ENCODE results near the gene CEP170B. TPM values are rescaled to one million over a fixed set of nuclear protein-coding genes. Genes with fewer than 3 reads are reported as not detected.

The CEP170B gene
- total and polyA plus RNA-seq, 2 donors (not counting 1 experiment from before 2014, with no cell fraction given): 4.0 to 13.9 TPM

DNA sequence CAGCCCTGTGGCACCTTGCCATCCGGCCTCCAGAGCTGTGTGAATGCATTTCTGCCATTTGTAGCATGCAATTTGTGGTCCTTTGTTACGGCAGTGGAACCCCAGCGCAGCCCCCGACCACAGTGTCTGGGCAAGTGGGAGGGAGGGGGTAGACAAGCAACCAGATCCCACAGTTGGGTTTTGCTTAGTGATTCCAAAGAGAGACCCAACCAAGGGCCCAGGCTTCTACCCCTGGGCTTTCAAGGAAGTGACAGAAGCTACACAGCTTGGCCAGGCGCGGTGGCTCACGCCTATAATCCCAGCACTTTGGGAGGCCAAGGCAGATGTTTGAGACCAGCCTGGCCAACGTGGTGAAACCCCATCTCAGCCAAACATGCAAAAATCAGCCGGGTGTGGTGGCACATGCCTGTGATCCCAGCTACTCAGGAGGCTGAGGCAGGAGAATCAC, 46.3 kb upstream of the CEP170B start:
- Histone ChIP-seq H3K4me3 (replicated peaks in 1 of 4; ENCODE audit: control extremely low read depth in 1 of 4, insufficient read depth in 1 of 4, low read depth in 3 of 4, low read length in 4 of 4) (no peak overlapping the region), H2AFZ (ENCODE audit: low read length) (no peak overlapping the region), H3K9me3 (ENCODE audit: control insufficient read depth, insufficient read depth, low read depth, low read length) (no peaks in the 10 kb centered on the region), H3K9ac (ENCODE audit: insufficient read depth, low read length) (no peak overlapping the region), H3K27ac (ENCODE audit: insufficient read depth, low read length) (no peak overlapping the region), H3K36me3 (ENCODE audit: control insufficient read depth, insufficient read depth, low read length) (no peaks in the 10 kb centered on the region), H3K79me2 (ENCODE audit: control insufficient read depth, insufficient read depth, low read length) (peaks cover 5% of the 10 kb centered on the region), H3K27me3 (ENCODE audit: control insufficient read depth, insufficient read depth, low read length) (no peaks in the 10 kb centered on the region), H3K4me2 (ENCODE audit: extremely low read depth, insufficient read depth, low read length) (no peak overlapping the region), H3K4me1 (ENCODE audit: control insufficient read depth, extremely low read depth, insufficient read depth, low read length) (peaks cover 4% of the 10 kb centered on the region), H4K20me1 (ENCODE audit: control insufficient read depth, extremely low read depth, insufficient read depth, low read length) (no peaks in the 10 kb centered on the region)
- no peak for DNase-seq (ENCODE audit: low read depth in 2 of 2)
- TF ChIP-seq EZH2 (IDR thresholded peaks at IDR 0.05; ENCODE audit: low read length, missing control alignments) (no peak), CTCF (conservative IDR thresholded peaks at IDR 0.05 in 1 of 2, IDR thresholded peaks at IDR 0.05 in 1 of 2; ENCODE audit: low read depth in 1 of 2, low read length in 2 of 2) (no peak)

DNA sequence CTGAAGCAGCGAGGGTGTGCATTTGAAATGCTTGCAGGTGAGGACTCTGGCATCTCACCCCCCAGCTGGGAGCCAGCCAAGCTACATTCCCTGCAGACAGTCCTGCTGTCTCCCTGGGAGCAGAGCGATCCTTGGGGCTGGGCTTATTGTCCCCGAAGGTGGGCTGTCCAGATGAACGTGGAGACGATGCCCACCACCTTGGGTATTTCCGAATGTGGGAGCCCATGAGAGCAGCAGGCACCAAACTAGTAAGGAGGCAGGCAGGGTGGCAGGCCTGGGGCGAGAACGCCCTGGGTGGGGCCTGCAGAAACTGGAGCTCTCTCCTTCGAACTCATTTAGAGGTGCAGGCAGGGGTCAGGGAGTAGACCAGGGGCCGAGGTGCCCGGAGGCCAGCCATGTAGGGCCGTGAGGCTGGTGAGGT, 45.7 kb upstream of the CEP170B start:
- no peak for TF ChIP-seq EZH2 (IDR thresholded peaks at IDR 0.05; ENCODE audit: low read length, missing control alignments)
- TF ChIP-seq CTCF (conservative IDR thresholded peaks at IDR 0.05 in 1 of 2, IDR thresholded peaks at IDR 0.05 in 1 of 2; ENCODE audit: low read depth in 1 of 2, low read length in 2 of 2): no peak
- Histone ChIP-seq H3K9ac (ENCODE audit: insufficient read depth, low read length) (no peak overlapping the region), H3K4me1 (ENCODE audit: control insufficient read depth, extremely low read depth, insufficient read depth, low read length) (peaks cover 4% of the 10 kb centered on the region), H3K4me3 (replicated peaks in 1 of 4; ENCODE audit: control extremely low read depth in 1 of 4, insufficient read depth in 1 of 4, low read depth in 3 of 4, low read length in 4 of 4) (no peak overlapping the region), H3K79me2 (ENCODE audit: control insufficient read depth, insufficient read depth, low read length) (peaks cover 3% of the 10 kb centered on the region), H3K4me2 (ENCODE audit: extremely low read depth, insufficient read depth, low read length) (no peak overlapping the region), H4K20me1 (ENCODE audit: control insufficient read depth, extremely low read depth, insufficient read depth, low read length) (no peaks in the 10 kb centered on the region), H3K36me3 (ENCODE audit: control insufficient read depth, insufficient read depth, low read length) (no peaks in the 10 kb centered on the region), H3K27me3 (ENCODE audit: control insufficient read depth, insufficient read depth, low read length) (no peaks in the 10 kb centered on the region), H3K27ac (ENCODE audit: insufficient read depth, low read length) (no peak overlapping the region), H2AFZ (ENCODE audit: low read length) (no peak overlapping the region), H3K9me3 (ENCODE audit: control insufficient read depth, insufficient read depth, low read depth, low read length) (no peaks in the 10 kb centered on the region)
- DNase-seq (ENCODE audit: low read depth in 2 of 2): no peak

GRCh38 chr14:104820669-104821228, 44.3 kb upstream of the CEP170B start:
- Histone ChIP-seq H3K27me3 (ENCODE audit: control insufficient read depth, insufficient read depth, low read length) (no peaks in the 10 kb centered on the region), H2AFZ (ENCODE audit: low read length) (no peak overlapping the region), H3K9me3 (ENCODE audit: control insufficient read depth, insufficient read depth, low read depth, low read length) (no peaks in the 10 kb centered on the region), H3K4me1 (ENCODE audit: control insufficient read depth, extremely low read depth, insufficient read depth, low read length) (peaks cover 6% of the 10 kb centered on the region), H3K9ac (ENCODE audit: insufficient read depth, low read length) (no peak overlapping the region), H3K4me3 (replicated peaks in 1 of 4; ENCODE audit: control extremely low read depth in 1 of 4, insufficient read depth in 1 of 4, low read depth in 3 of 4, low read length in 4 of 4) (no peak overlapping the region), H3K79me2 (ENCODE audit: control insufficient read depth, insufficient read depth, low read length) (no peaks in the 10 kb centered on the region), H3K27ac (ENCODE audit: insufficient read depth, low read length) (no peak overlapping the region), H4K20me1 (ENCODE audit: control insufficient read depth, extremely low read depth, insufficient read depth, low read length) (no peaks in the 10 kb centered on the region), H3K4me2 (ENCODE audit: extremely low read depth, insufficient read depth, low read length) (no peak overlapping the region), H3K36me3 (ENCODE audit: control insufficient read depth, insufficient read depth, low read length) (no peaks in the 10 kb centered on the region)
- DNase-seq (ENCODE audit: low read depth in 2 of 2): peak; percentile 72 to 75
- TF ChIP-seq CTCF (conservative IDR thresholded peaks at IDR 0.05 in 1 of 2, IDR thresholded peaks at IDR 0.05 in 1 of 2; ENCODE audit: low read depth in 1 of 2, low read length in 2 of 2): peak; percentile 60 to 79
- TF ChIP-seq EZH2 (IDR thresholded peaks at IDR 0.05; ENCODE audit: low read length, missing control alignments): no peak

All from fibroblast of lung (primary cell).